ENCODE data around the gene CAPZB. TPM values are rescaled to one million over a fixed set of nuclear protein-coding genes. Genes with fewer than 3 reads are reported as not detected.
"Not testable (repeated sequence)": the region's sequence is repeated elsewhere in the genome, so short reads cannot be mapped to it uniquely, and the experiment has no call there.

Gene CAPZB
- total RNA-seq, 2 donors from 2014 or later: 119 to 174 TPM

DNA sequence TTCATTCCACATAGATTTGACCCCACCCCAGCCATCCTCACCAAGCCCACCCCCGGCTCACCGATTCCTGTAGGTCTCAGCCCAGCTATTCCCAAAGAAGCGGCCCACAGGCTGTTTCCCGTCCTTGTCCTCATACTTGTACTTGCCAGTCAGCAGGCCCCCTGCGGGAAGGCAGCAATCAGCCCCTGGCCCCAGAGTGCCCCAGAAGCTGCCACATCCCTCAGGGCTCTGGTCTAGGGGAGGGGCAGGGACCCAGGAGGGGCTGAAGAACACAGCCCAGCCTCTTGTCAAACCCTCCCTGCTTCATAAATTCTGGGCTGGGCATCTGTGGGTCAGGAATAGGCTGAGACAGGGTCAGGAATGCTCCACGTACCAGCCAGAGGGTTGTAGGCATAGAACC is 178.4 kb downstream of the CAPZB start:
- DNase-seq (ENCODE audit: low spot score) (no peak), ATAC-seq (ENCODE audit: insufficient number of reproducible peaks, low FRiP score, low read depth) (no peak)
- Histone ChIP-seq H3K4me3 (no peak overlapping the region), H3K27ac (no peak overlapping the region), H3K36me3 (peaks cover 42% of the 10 kb centered on the region), H3K9me3 (no peaks in the 10 kb centered on the region), H3K27me3 (replicated peaks; ENCODE audit: insufficient read depth) (no peaks in the 10 kb centered on the region), H3K4me1 (ENCODE audit: control insufficient read depth in 1 of 2, low read depth in 2 of 2) (peaks cover 5 to 10% of the 10 kb centered on the region in 2 donors)
- TF ChIP-seq, protein P1, sequence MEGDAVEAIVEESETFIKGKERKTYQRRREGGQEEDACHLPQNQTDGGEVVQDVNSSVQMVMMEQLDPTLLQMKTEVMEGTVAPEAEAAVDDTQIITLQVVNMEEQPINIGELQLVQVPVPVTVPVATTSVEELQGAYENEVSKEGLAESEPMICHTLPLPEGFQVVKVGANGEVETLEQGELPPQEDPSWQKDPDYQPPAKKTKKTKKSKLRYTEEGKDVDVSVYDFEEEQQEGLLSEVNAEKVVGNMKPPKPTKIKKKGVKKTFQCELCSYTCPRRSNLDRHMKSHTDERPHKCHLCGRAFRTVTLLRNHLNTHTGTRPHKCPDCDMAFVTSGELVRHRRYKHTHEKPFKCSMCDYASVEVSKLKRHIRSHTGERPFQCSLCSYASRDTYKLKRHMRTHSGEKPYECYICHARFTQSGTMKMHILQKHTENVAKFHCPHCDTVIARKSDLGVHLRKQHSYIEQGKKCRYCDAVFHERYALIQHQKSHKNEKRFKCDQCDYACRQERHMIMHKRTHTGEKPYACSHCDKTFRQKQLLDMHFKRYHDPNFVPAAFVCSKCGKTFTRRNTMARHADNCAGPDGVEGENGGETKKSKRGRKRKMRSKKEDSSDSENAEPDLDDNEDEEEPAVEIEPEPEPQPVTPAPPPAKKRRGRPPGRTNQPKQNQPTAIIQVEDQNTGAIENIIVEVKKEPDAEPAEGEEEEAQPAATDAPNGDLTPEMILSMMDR (IDR thresholded peaks at IDR 0.05): no peak

DNA sequence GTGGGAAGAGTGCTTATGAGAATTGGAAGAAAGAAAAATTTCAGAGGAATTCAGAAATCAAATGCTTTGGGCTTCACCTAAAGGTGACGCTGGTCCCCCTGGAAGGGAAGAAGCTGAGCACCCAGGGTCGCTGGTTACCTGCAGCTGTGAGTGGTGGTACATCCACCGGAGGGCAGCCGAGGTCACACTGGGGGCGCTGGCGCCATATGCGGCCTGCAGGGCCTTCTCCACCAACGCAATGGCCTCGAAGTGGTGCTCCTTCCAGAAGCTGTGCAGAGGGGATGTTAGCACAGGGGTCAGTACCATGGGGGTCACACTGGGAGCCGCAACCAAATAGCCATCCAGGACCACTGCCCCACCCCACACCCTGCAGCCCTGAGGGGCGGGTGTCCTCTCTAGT is 179.5 kb downstream of the CAPZB start:
- Histone ChIP-seq H3K36me3 (peaks cover 42% of the 10 kb centered on the region), H3K9me3 (no peaks in the 10 kb centered on the region), H3K4me1 (ENCODE audit: control insufficient read depth in 1 of 2, low read depth in 2 of 2) (peaks cover 2 to 4% of the 10 kb centered on the region in 2 donors), H3K27ac (no peak overlapping the region), H3K4me3 (no peak overlapping the region), H3K27me3 (replicated peaks; ENCODE audit: insufficient read depth) (no peaks in the 10 kb centered on the region)
- TF ChIP-seq, protein P1 (IDR thresholded peaks at IDR 0.05): no peak
- ATAC-seq (ENCODE audit: insufficient number of reproducible peaks, low FRiP score, low read depth) (no peak), DNase-seq (ENCODE audit: low spot score) (no peak)

DNA sequence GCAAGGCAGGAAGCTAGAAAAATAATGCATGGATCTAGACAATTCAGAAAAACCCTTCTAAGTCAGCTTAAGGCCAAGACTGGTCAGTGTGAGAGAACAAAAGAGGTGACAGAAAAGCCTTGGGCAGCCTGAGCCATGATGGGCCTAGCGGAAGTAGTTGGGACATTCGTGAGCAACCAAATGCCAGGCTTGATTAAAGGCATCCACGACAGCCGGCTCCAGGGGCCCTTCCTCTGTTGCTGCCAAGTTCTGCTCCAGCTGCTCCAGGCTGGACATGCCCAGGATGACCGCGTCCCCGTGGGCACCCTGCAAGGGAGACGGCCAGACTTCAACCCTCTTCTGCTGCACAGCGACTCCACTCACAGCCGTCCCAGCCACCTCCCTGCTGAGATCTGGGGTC is 181.3 kb downstream of the CAPZB start:
- not testable (repeated sequence) for H3K27ac ChIP-seq; DNase-seq (ENCODE audit: low spot score); ATAC-seq (ENCODE audit: insufficient number of reproducible peaks, low FRiP score, low read depth); H3K9me3 ChIP-seq; H3K4me3 ChIP-seq; H3K4me1 ChIP-seq (ENCODE audit: control insufficient read depth in 1 of 2, low read depth in 2 of 2); H3K27me3 ChIP-seq (replicated peaks; ENCODE audit: insufficient read depth)
- peaks cover 42% of the 10 kb centered on the region for H3K36me3 ChIP-seq

DNA sequence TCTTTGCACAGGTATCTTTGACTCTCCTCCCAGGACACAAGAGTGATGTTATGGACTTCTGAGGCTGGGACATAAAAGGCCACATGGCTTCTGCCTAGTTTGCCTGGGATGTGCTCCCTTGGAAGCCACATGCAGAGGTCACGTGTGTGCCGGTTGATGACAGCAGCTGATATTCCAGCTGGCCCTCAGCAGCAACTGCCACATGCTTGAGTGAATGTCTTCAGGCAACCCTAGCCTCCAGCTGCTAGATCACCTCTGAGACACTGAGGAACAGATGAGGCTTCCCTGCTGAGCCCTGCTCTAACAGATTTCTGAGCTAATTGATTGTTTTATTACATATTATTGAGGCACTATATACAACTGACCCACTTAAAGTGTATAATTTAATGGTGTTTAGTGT is 185.1 kb downstream of the CAPZB start:
- Histone ChIP-seq H3K4me1 (ENCODE audit: control insufficient read depth in 1 of 2, low read depth in 2 of 2) (no peaks in the 10 kb centered on the region), H3K4me3 (no peak overlapping the region), H3K27me3 (replicated peaks; ENCODE audit: insufficient read depth) (no peaks in the 10 kb centered on the region), H3K36me3 (peaks cover 21% of the 10 kb centered on the region), H3K27ac (no peak overlapping the region), H3K9me3 (peaks cover 4% of the 10 kb centered on the region)
- DNase-seq (ENCODE audit: low spot score) (no peak), ATAC-seq (ENCODE audit: insufficient number of reproducible peaks, low FRiP score, low read depth) (no peak)
- TF ChIP-seq, protein P1 (IDR thresholded peaks at IDR 0.05): no peak

DNA sequence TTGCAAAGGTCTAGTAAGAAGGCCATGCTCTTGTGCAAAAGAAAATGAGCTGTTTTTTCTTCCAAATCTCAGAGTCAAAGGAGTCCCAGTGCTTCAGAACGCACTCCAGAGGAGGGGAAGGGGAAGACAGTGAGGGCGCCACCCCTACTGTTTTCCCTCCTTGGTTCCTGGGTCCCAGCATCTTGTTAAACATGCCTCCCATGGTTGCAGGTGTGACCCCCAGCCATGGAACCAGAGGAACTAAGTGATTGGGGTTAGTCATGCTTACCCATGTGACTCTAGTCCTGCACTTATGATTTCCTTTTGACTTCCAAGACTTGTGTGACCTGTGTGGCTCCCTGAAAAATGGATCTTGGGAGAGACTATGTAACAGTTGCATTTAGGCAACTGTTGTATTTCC is 190.7 kb downstream of the CAPZB start:
- H3K4me1 ChIP-seq (ENCODE audit: control insufficient read depth in 1 of 2, low read depth in 2 of 2): no peaks in the 10 kb centered on the region
- no peaks in the 10 kb centered on the region for H3K27me3 ChIP-seq (replicated peaks; ENCODE audit: insufficient read depth)
- ATAC-seq (ENCODE audit: insufficient number of reproducible peaks, low FRiP score, low read depth) (no peak), DNase-seq (ENCODE audit: low spot score) (no peak)
- no peak overlapping the region for H3K27ac ChIP-seq
- TF ChIP-seq, protein P1 (IDR thresholded peaks at IDR 0.05): no peak
- H3K36me3 ChIP-seq: peaks cover 9% of the 10 kb centered on the region
- no peak overlapping the region for H3K4me3 ChIP-seq
- peaks cover 13% of the 10 kb centered on the region for H3K9me3 ChIP-seq

DNA sequence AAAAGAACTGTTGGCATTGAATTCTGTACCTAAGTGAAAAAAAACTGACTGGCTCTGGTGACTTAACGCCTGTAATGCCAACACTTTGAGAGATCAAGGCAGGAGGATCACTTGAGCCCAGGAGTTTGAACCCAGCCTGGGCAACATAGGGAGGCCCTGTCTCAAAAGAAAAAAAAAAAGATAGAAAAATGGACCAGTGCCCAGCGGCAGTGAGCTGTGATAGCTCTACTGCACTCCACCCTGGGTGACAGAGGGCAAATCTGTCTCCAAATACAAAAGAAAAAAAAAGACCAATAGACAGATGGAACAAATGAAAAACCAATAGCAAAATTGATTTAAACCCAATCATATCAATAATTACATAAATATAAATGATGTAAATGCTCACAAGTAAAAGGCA is 196.1 kb downstream of the CAPZB start:
- DNase-seq (ENCODE audit: low spot score): no peak
- Histone ChIP-seq H3K27me3 (replicated peaks; ENCODE audit: insufficient read depth) (no peaks in the 10 kb centered on the region), H3K4me1 (ENCODE audit: control insufficient read depth in 1 of 2, low read depth in 2 of 2) (peaks cover 0 to 5% of the 10 kb centered on the region in 2 donors), H3K36me3 (no peaks in the 10 kb centered on the region), H3K9me3 (no peaks in the 10 kb centered on the region), H3K4me3 (peak overlapping the region; percentile 76), H3K27ac (no peak overlapping the region)
- TF ChIP-seq, protein P1 (IDR thresholded peaks at IDR 0.05): no peak
- no peak for ATAC-seq (ENCODE audit: insufficient number of reproducible peaks, low FRiP score, low read depth)

All from thoracic aorta (tissue), 2 donors.